GM13976 (cell line): ENCODE data around the gene BSG.

ENCODE experiments used
- DNase-seq: peaks from one replicate; pipeline ENCODE4 v3.0.0; 2012; ENCODE audit warnings: low spot score
- CTCF ChIP-seq: IDR thresholded peaks from 2 replicates; pipeline ENCODE4 v1.5.1; 2012; ENCODE audit warnings: borderline replicate concordance, mild to moderate bottlenecking; ENCODE audit not compliant: insufficient read depth; ENCODE audit errors: extremely low read depth, missing control alignments, control extremely low read depth
- in situ Hi-C: fragments of 300-500 bp; cut with MboI; formaldehyde crosslinking; loops from one replicate; pipeline ENCODE4 v1.12.0; 2022; ENCODE audit warnings: low sequenced_read_pairs, mixed read lengths, inconsistent platforms; ENCODE audit not compliant: unreplicated experiment

The BSG gene

GRCh38 chr19:570937-571565 is 1.3 kb upstream of the BSG start:
- no peak for DNase-seq
- in situ Hi-C loops, result no loop called here
- TF ChIP-seq CTCF, result no peak

DNA sequence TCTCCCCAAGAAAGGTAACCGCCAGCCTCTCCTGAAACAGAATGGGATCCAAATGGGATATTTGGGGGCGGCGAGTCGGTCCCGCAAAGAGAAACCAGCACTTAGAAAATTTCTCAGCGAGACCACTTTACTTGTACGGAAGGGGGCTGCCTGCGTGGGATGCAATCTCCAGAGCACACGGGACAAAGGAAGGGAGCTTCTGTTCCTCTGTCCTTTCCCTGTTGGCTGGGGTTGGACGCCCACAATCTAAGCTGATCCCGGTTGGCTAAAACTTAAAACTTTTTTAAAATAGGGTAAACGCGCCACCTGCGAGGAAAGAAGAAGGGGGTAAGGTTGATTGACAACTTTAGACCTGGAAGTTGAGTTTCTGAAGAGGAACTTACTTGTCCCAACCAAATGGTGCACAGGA is 826 bp upstream of the BSG start:
- DNase-seq, result no peak
- in situ Hi-C loops, result no loop called here
- TF ChIP-seq CTCF, result no peak

DNA sequence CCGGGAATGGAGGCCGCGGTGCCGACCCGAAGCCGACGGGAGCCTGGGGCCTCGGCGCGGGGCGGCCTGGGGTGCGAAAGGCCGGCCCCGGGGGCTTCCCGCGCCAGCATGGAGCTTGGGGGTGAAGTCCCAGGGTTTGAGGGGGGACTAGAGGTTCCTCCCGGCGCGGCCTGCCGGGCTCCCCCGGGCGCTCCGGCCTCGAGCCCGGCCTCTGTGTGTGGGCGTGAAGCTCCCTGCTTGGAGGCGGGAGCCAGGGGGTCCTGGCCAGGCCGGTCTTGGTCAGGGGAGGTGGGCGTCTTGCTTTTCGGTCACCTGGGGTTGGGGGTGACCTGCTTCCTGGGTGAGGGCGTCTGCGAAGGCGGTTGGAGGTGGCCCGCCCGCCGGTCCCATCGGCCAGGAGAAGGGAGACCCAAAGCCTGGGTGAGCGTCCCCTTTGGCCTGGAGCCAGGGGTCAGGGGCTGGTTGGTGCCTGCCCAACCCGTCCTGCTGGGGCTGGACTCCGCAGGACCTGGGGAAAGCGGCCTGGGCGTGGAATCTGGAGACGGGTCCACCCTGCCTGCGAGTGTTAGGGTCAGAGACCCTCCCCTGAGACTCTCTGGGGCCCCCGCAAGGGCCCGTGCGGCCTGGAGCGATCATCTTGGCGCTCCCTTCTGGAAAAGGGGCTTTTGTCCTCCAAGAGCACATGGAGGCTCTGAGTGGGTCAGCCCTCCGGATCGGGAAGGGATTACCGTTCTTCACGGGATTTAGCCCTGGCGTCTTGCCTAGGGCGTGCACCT is 535 bp downstream of the BSG start:
- no peak for DNase-seq
- no peak for TF ChIP-seq CTCF
- in situ Hi-C loops, result no loop called here

DNA sequence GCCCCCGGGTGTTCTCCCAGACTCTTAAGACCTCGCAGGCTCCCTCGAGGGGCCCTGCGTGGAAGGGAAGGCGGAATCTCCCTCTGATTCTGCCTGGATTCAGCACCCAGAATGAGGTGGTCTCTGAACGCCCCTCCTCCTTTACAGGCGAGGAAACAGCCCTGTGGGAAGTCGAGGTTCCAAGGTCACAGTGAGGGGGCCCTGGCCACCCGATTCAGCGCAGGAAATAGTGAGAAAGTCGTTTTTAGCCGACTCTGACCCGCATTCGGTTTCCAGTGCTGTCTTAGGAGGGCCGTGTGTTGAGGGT is 1.1 kb downstream of the BSG start:
- in situ Hi-C loops, result no loop called here
- DNase-seq, result no peak
- no peak for TF ChIP-seq CTCF

GRCh38 chr19:574658-575526 is 2.5 kb downstream of the BSG start:
- peak; percentile 77 for DNase-seq
- no peak for TF ChIP-seq CTCF
- in situ Hi-C loops, result loop anchor here (25.0 kb wide), 1 partner anchor 162 kb away; no protein-coding TSS in a partner anchor
